Upper lobe of left lung (tissue), 6 donors: Measurements from ENCODE around the gene SNX18. TPM values are rescaled to one million over a fixed set of nuclear protein-coding genes. Genes with fewer than 3 reads are reported as not detected.
A peak's percentile ranks its signal among the peaks of the same experiment; 100 is the strongest.

Experiments used
- ATAC-seq, 2 donors: fragments of 200-7000 bp; cut with Tn5 transposase; one replicate each; pipeline ENCODE4 v1.9.1; 2022; ENCODE audit warnings: mild to moderate bottlenecking in 2 of 2, moderate library complexity in 2 of 2; ENCODE audit not compliant: low FRiP score in 2 of 2
- DNase-seq, 2 donors: peaks; one replicate each; pipeline ENCODE4 v3.0.0-alpha.2; 2019 to 2020
- H3K27ac ChIP-seq, 4 donors: fragments of 200-600 bp; sonication (generic); one replicate each; pipeline ENCODE4 v1.5.1; 2016 to 2019
- H3K27me3 ChIP-seq, 4 donors: fragments of 200-600 bp; sonication (generic); one replicate each; pipeline ENCODE4 v1.5.1; 2017 to 2019
- H3K36me3 ChIP-seq, 4 donors: fragments of 200-600 bp; sonication (generic); one replicate each; pipeline ENCODE4 v1.5.1; 2016 to 2019
- H3K4me1 ChIP-seq, 4 donors: fragments of 200-600 bp; sonication (generic); one replicate each; pipeline ENCODE4 v1.5.1; 2018 to 2019
- H3K4me3 ChIP-seq, 4 donors: fragments of 200-600 bp; sonication (generic); one replicate each; pipeline ENCODE4 v1.5.1; 2017 to 2019; ENCODE audit warnings: mild to moderate bottlenecking in 2 of 4, moderate library complexity in 1 of 4
- H3K9me3 ChIP-seq, 4 donors: fragments of 200-600 bp; sonication (generic); one replicate each; pipeline ENCODE4 v1.5.1; 2018 to 2019
- CTCF ChIP-seq, 6 experiments: fragments of 450-650 bp in 4 of 6; fragments of 200-600 bp in 2 of 6; sonication (generic) in 2 of 6; IDR thresholded peaks; one replicate each; pipeline ENCODE4 v1.5.1; 2016 to 2019; ENCODE audit warnings: antibody characterized with exemption in 6 of 6
- EP300 ChIP-seq, 4 donors: sonication (generic); formaldehyde crosslinking; IDR thresholded peaks; one replicate each; pipeline ENCODE4 v1.5.1; 2017; ENCODE audit warnings: antibody characterized with exemption in 4 of 4, control low read depth in 2 of 4
- POLR2A ChIP-seq, 4 donors: fragments of 450-650 bp; IDR thresholded peaks; one replicate each; pipeline ENCODE4 v1.5.1; 2016 to 2017; ENCODE audit warnings: antibody characterized with exemption in 4 of 4, mild to moderate bottlenecking in 2 of 4
- POLR2AphosphoS5 ChIP-seq, 2 donors: sonication (generic); formaldehyde crosslinking; IDR thresholded peaks; one replicate each; pipeline ENCODE4 v1.5.1; 2017; ENCODE audit warnings: antibody characterized with exemption in 2 of 2
- WGBS, 2 donors: methylation state at CpG; one replicate each; pipeline ENCODE4 v1.1.5; 2017 to 2018; 5-methylcytosine and 5-hydroxymethylcytosine counted together
- total RNA-seq, 6 donors: library from RNA; depleted of rRNA in 4 of 6; stranded (reverse); fragments of >200 nt in 4 of 6; gene quantifications; one replicate each; pipeline versions ENCODE4 v1.1.0 to v1.2.1, GENCODE V29; 2016 to 2021
- donor health status: DM: no; HTN: no; CAD: no; lungs with moderate emphysema.
- donor health status: DM: no; HTN: yes; CAD: no; lungs with severe emphysema.

Gene SNX18
- total RNA-seq, 6 donors from 2014 or later = 22.4 to 50.2 (median 43.3) TPM

GRCh38 chr5:54525261-54525660 is 7.7 kb downstream of the SNX18 start:
- TF ChIP-seq POLR2A (IDR thresholded peaks at IDR 0.05) (no peak), POLR2AphosphoS5 (IDR thresholded peaks at IDR 0.05) (no peak)
- Histone ChIP-seq H3K9me3 (no peaks in the 10 kb centered on the region), H3K36me3 (no peaks in the 10 kb centered on the region), H3K27ac (peak overlapping the region in 1 of 4 donors; percentile 67), H3K4me1 (peaks cover 59 to 92% (median 66%) of the 10 kb centered on the region in 4 donors), H3K27me3 (no peaks in the 10 kb centered on the region), H3K4me3 (no peak overlapping the region)
- ATAC-seq (no peak), DNase-seq (no peak)
- 80 to 86% methylated on average over 4 of the region's 4 CpGs for WGBS, 2 donors

GRCh38 chr5:54525692-54526091 is 8.1 kb downstream of the SNX18 start:
- no peak for TF ChIP-seq POLR2A (IDR thresholded peaks at IDR 0.05)
- TF ChIP-seq CTCF (IDR thresholded peaks at IDR 0.05) = no peak
- TF ChIP-seq EP300 (IDR thresholded peaks at IDR 0.05) = no peak
- no peak for TF ChIP-seq POLR2AphosphoS5 (IDR thresholded peaks at IDR 0.05)
- DNase-seq (no peak), ATAC-seq (no peak)
- Histone ChIP-seq H3K9me3 (no peaks in the 10 kb centered on the region), H3K4me3 (no peak overlapping the region), H3K27me3 (no peaks in the 10 kb centered on the region), H3K4me1 (peaks cover 59 to 90% (median 66%) of the 10 kb centered on the region in 4 donors), H3K36me3 (no peaks in the 10 kb centered on the region), H3K27ac (no peak overlapping the region)
- WGBS, 2 donors = 74 to 87% methylated on average over 6 of the region's 6 CpGs

GRCh38 chr5:54526604-54527288 is 9.2 kb downstream of the SNX18 start:
- DNase-seq (no peak), ATAC-seq (peak in 1 of 2 donors; percentile 44)
- Histone ChIP-seq H3K27ac (peak overlapping the region in 1 of 4 donors; percentile 19), H3K36me3 (no peaks in the 10 kb centered on the region), H3K9me3 (no peaks in the 10 kb centered on the region), H3K27me3 (no peaks in the 10 kb centered on the region), H3K4me1 (peaks cover 53 to 83% (median 61%) of the 10 kb centered on the region in 4 donors), H3K4me3 (no peak overlapping the region)
- 70% methylated on average over 6 of the region's 6 CpGs for WGBS, 2 donors
- TF ChIP-seq POLR2A (IDR thresholded peaks at IDR 0.05) = no peak
- TF ChIP-seq POLR2AphosphoS5 (IDR thresholded peaks at IDR 0.05) = no peak
- no peak for TF ChIP-seq CTCF (IDR thresholded peaks at IDR 0.05)

- H3K4me1 ChIP-seq = peaks cover 45 to 73% (median 54%) of the 10 kb centered on the region in 4 donors
- no peaks in the 10 kb centered on the region for H3K27me3 ChIP-seq
- no peak for DNase-seq
- no peak for ATAC-seq
- WGBS, 2 donors = 81 to 86% methylated on average over 15 of the region's 15 CpGs
- no peaks in the 10 kb centered on the region for H3K36me3 ChIP-seq
- TF ChIP-seq POLR2A (IDR thresholded peaks at IDR 0.05) = no peak
- TF ChIP-seq CTCF (IDR thresholded peaks at IDR 0.05) = no peak
- TF ChIP-seq EP300 (IDR thresholded peaks at IDR 0.05) = no peak
- no peak for TF ChIP-seq POLR2AphosphoS5 (IDR thresholded peaks at IDR 0.05)
- no peaks in the 10 kb centered on the region for H3K9me3 ChIP-seq
- H3K4me3 ChIP-seq = no peak overlapping the region
- H3K27ac ChIP-seq = no peak overlapping the region
Measured at GRCh38 chr5:54528633-54529209, 11.2 kb downstream of the SNX18 start.

GRCh38 chr5:54529565-54529964 is 12.0 kb downstream of the SNX18 start:
- WGBS, 2 donors = 59% methylated on average over 2 of the region's 2 CpGs

More at GRCh38 chr5:54529565-54529964, 12.0 kb downstream of the SNX18 start:
- no peak overlapping the region for H3K27ac ChIP-seq
- no peaks in the 10 kb centered on the region for H3K27me3 ChIP-seq
- H3K36me3 ChIP-seq = no peaks in the 10 kb centered on the region
- peaks cover 46 to 73% (median 56%) of the 10 kb centered on the region in 4 donors for H3K4me1 ChIP-seq
- H3K9me3 ChIP-seq = no peaks in the 10 kb centered on the region
- no peak overlapping the region for H3K4me3 ChIP-seq
- ATAC-seq (no peak), DNase-seq (no peak)
- TF ChIP-seq CTCF (IDR thresholded peaks at IDR 0.05) (no peak), EP300 (IDR thresholded peaks at IDR 0.05) (no peak), POLR2AphosphoS5 (IDR thresholded peaks at IDR 0.05) (no peak), POLR2A (IDR thresholded peaks at IDR 0.05) (no peak)
